ENCODE results near the gene FKBP4. TPM values are rescaled to one million over a fixed set of nuclear protein-coding genes. Genes with fewer than 3 reads are reported as not detected.
A peak's percentile ranks its signal among the peaks of the same experiment; 100 is the strongest.

FKBP4 gene
- total and polyA plus RNA-seq, 2 experiments from 2014 or later, result 126 to 223 TPM

DNA sequence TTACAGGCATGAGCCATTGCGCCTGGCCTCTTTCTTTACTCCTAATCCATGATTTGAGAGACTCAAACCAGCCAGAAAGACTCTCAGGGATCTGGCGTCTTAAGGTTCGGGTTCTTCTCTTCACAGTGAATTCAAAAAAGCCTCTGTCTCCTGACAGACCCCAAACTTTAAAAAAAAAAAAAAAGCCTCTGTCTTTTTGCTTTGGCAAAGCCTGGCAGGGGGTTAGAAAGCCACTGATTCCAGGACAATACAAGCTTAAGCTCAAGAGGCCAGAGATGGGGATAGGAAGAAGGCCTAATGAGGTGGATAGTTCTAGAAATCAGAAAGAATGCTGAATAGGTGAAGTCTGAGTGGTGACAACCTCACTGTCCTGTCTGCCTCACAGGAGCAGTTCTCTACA, 31.3 kb downstream of the FKBP4 start (continued):
- TF ChIP-seq, protein P1, sequence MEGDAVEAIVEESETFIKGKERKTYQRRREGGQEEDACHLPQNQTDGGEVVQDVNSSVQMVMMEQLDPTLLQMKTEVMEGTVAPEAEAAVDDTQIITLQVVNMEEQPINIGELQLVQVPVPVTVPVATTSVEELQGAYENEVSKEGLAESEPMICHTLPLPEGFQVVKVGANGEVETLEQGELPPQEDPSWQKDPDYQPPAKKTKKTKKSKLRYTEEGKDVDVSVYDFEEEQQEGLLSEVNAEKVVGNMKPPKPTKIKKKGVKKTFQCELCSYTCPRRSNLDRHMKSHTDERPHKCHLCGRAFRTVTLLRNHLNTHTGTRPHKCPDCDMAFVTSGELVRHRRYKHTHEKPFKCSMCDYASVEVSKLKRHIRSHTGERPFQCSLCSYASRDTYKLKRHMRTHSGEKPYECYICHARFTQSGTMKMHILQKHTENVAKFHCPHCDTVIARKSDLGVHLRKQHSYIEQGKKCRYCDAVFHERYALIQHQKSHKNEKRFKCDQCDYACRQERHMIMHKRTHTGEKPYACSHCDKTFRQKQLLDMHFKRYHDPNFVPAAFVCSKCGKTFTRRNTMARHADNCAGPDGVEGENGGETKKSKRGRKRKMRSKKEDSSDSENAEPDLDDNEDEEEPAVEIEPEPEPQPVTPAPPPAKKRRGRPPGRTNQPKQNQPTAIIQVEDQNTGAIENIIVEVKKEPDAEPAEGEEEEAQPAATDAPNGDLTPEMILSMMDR (conservative IDR thresholded peaks at IDR 0.05; ENCODE audit: low read depth in 2 of 2), result no peak
- no peak for TF ChIP-seq ZNF331 (CRISPR knock-in tag; IDR thresholded peaks at IDR 0.05; ENCODE audit: low read depth)
- TF ChIP-seq EZH2 (IDR thresholded peaks at IDR 0.05; ENCODE audit: low read depth, unreplicated experiment), result no peak

DNA sequence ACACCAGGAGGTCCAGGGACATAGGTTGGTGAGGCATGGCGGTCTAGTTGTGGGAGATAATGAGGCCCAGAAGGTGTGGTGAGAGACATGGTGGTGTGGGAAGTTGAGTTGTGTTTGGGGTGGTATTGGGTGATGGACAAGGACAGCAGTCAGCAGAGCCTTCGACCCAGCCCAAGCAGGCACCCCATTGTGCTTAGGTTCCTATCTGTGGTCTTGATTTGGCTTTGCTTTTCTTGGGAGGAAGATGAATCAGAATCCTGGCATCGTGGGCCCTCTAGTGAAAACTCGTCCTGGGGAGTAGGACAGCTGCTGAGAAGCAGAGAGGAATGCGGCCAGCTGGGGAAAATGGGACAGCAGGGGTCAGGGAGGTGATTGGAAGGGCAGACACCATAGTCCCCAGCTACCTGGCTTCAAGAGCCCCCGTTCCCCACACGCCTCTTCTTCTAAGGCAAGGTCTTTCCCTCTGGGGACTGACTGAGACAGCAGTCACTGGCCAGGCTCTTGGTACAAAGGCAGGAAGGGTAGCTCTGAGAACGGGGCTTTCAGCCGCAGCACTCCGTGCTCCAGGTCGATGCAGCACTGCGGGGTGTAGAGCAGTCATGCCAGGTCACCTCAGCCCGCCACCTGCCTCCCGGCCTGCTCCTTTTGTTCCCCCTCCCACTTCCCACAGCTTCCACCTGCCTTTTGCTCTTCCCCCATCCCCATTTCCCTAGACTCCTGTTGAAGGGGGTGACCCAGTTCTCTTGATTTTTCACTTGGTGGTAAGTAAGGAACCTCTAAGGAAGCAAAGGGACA, 32.1 kb downstream of the FKBP4 start:
- Mint-ChIP-seq H3K9me3 (no peaks in the 10 kb centered on the region), H3K4me1 (peaks cover 33% of the 10 kb centered on the region), H3K27ac (no peak overlapping the region), H3K36me3 (ENCODE audit: low read depth) (peaks cover 65% of the 10 kb centered on the region), H3K4me3 (no peak overlapping the region), H3K27me3 (ENCODE audit: insufficient read depth, low read depth, poor library complexity) (peaks cover 5% of the 10 kb centered on the region)
- Histone ChIP-seq H3K36me3 (ENCODE audit: insufficient read depth) (peaks cover 28% of the 10 kb centered on the region), H3K9me2 (ENCODE audit: insufficient read depth) (no peaks in the 10 kb centered on the region), H3K27ac (ENCODE audit: low read depth) (no peak overlapping the region), H3K4me1 (ENCODE audit: insufficient read depth) (peaks cover 9% of the 10 kb centered on the region), H2AFZ (no peak overlapping the region), H4K20me1 (replicated peaks; ENCODE audit: insufficient read depth) (peaks cover 8% of the 10 kb centered on the region; the same call in 1 of the 2 replicates), H3K4me3 (no peak overlapping the region), H3K27me3 (ENCODE audit: insufficient read depth) (no peaks in the 10 kb centered on the region), H3K79me2 (replicated peaks; ENCODE audit: insufficient read depth) (no peaks in the 10 kb centered on the region), H3F3A (replicated peaks; ENCODE audit: low read depth) (peaks cover 5% of the 10 kb centered on the region; the same call in 1 of the 2 replicates), H3K4me2 (no peak overlapping the region)
- ATAC-seq, result peak; percentile 33
- no peak for DNase-seq (ENCODE audit: low spot score)
- TF ChIP-seq STAT1 (IDR thresholded peaks at IDR 0.05; ENCODE audit: unreplicated experiment), result no peak
- TF ChIP-seq EZH2phosphoT487 (IDR thresholded peaks at IDR 0.05; ENCODE audit: unreplicated experiment), result no peak
- TF ChIP-seq, protein P2, sequence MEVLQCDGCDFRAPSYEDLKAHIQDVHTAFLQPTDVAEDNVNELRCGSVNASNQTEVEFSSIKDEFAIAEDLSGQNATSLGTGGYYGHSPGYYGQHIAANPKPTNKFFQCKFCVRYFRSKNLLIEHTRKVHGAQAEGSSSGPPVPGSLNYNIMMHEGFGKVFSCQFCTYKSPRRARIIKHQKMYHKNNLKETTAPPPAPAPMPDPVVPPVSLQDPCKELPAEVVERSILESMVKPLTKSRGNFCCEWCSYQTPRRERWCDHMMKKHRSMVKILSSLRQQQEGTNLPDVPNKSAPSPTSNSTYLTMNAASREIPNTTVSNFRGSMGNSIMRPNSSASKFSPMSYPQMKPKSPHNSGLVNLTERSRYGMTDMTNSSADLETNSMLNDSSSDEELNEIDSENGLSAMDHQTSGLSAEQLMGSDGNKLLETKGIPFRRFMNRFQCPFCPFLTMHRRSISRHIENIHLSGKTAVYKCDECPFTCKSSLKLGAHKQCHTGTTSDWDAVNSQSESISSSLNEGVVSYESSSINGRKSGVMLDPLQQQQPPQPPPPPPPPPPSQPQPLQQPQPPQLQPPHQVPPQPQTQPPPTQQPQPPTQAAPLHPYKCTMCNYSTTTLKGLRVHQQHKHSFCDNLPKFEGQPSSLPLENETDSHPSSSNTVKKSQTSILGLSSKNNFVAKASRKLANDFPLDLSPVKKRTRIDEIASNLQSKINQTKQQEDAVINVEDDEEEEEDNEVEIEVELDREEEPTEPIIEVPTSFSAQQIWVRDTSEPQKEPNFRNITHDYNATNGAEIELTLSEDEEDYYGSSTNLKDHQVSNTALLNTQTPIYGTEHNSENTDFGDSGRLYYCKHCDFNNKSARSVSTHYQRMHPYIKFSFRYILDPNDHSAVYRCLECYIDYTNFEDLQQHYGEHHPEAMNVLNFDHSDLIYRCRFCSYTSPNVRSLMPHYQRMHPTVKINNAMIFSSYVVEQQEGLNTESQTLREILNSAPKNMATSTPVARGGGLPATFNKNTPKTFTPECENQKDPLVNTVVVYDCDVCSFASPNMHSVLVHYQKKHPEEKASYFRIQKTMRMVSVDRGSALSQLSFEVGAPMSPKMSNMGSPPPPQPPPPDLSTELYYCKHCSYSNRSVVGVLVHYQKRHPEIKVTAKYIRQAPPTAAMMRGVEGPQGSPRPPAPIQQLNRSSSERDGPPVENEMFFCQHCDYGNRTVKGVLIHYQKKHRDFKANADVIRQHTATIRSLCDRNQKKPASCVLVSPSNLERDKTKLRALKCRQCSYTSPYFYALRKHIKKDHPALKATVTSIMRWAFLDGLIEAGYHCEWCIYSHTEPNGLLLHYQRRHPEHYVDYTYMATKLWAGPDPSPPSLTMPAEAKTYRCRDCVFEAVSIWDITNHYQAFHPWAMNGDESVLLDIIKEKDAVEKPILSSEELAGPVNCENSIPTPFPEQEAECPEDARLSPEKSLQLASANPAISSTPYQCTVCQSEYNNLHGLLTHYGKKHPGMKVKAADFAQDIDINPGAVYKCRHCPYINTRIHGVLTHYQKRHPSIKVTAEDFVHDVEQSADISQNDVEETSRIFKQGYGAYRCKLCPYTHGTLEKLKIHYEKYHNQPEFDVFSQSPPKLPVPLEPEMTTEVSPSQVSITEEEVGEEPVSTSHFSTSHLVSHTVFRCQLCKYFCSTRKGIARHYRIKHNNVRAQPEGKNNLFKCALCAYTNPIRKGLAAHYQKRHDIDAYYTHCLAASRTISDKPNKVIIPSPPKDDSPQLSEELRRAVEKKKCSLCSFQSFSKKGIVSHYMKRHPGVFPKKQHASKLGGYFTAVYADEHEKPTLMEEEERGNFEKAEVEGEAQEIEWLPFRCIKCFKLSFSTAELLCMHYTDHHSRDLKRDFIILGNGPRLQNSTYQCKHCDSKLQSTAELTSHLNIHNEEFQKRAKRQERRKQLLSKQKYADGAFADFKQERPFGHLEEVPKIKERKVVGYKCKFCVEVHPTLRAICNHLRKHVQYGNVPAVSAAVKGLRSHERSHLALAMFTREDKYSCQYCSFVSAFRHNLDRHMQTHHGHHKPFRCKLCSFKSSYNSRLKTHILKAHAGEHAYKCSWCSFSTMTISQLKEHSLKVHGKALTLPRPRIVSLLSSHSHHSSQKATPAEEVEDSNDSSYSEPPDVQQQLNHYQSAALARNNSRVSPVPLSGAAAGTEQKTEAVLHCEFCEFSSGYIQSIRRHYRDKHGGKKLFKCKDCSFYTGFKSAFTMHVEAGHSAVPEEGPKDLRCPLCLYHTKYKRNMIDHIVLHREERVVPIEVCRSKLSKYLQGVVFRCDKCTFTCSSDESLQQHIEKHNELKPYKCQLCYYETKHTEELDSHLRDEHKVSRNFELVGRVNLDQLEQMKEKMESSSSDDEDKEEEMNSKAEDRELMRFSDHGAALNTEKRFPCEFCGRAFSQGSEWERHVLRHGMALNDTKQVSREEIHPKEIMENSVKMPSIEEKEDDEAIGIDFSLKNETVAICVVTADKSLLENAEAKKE (CRISPR knock-in tag; IDR thresholded peaks at IDR 0.05), result no peak
- TF ChIP-seq JUNB (IDR thresholded peaks at IDR 0.05; ENCODE audit: unreplicated experiment), result no peak
- TF ChIP-seq, protein P3, sequence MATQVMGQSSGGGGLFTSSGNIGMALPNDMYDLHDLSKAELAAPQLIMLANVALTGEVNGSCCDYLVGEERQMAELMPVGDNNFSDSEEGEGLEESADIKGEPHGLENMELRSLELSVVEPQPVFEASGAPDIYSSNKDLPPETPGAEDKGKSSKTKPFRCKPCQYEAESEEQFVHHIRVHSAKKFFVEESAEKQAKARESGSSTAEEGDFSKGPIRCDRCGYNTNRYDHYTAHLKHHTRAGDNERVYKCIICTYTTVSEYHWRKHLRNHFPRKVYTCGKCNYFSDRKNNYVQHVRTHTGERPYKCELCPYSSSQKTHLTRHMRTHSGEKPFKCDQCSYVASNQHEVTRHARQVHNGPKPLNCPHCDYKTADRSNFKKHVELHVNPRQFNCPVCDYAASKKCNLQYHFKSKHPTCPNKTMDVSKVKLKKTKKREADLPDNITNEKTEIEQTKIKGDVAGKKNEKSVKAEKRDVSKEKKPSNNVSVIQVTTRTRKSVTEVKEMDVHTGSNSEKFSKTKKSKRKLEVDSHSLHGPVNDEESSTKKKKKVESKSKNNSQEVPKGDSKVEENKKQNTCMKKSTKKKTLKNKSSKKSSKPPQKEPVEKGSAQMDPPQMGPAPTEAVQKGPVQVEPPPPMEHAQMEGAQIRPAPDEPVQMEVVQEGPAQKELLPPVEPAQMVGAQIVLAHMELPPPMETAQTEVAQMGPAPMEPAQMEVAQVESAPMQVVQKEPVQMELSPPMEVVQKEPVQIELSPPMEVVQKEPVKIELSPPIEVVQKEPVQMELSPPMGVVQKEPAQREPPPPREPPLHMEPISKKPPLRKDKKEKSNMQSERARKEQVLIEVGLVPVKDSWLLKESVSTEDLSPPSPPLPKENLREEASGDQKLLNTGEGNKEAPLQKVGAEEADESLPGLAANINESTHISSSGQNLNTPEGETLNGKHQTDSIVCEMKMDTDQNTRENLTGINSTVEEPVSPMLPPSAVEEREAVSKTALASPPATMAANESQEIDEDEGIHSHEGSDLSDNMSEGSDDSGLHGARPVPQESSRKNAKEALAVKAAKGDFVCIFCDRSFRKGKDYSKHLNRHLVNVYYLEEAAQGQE (IDR thresholded peaks at IDR 0.05; ENCODE audit: unreplicated experiment), result no peak
- TF ChIP-seq EZH2 (IDR thresholded peaks at IDR 0.05; ENCODE audit: low read depth, unreplicated experiment), result no peak
- TF ChIP-seq POLR2AphosphoS5 (IDR thresholded peaks at IDR 0.05; ENCODE audit: low read depth), result no peak
- TF ChIP-seq ZNF331 (CRISPR knock-in tag; IDR thresholded peaks at IDR 0.05; ENCODE audit: low read depth), result no peak
- no peak for TF ChIP-seq ZNF114 (CRISPR knock-in tag; IDR thresholded peaks at IDR 0.05)
- no peak for TF ChIP-seq NANOG (IDR thresholded peaks at IDR 0.05; ENCODE audit: borderline replicate concordance)
- TF ChIP-seq CREB1 (CRISPR knock-in tag; IDR thresholded peaks at IDR 0.05; ENCODE audit: low read depth), result no peak

Data from GM23338 (cell line).